Breast epithelium (tissue), 4 donors: ENCODE data around the gene AGAP1. TPM values are rescaled to one million over a fixed set of nuclear protein-coding genes. Genes with fewer than 3 reads are reported as not detected.

Source experiments
- DNase-seq, 2 donors: peaks; one replicate each; pipeline ENCODE4 v3.0.0-alpha.2; 2019; ENCODE audit warnings: low spot score in 2 of 2
- H3K27ac ChIP-seq, 2 donors: fragments of 200-600 bp; sonication (generic) in 1 of 2; one replicate each; pipeline ENCODE4 v1.5.1; 2016 to 2019; ENCODE audit warnings: mild to moderate bottlenecking in 1 of 2
- H3K27me3 ChIP-seq, 2 donors: fragments of 200-600 bp; sonication (generic) in 1 of 2; one replicate each; pipeline versions ENCODE4 v1.5.1 to v1.6.0; 2017 to 2019; ENCODE audit warnings: control low read depth in 1 of 2, mild to moderate bottlenecking in 1 of 2
- H3K36me3 ChIP-seq: fragments of 200-600 bp; one replicate; pipeline ENCODE4 v1.5.1; 2019
- H3K4me1 ChIP-seq, 2 donors: fragments of 200-600 bp; sonication (generic); one replicate each; pipeline ENCODE4 v1.5.1; 2016 to 2019; ENCODE audit warnings: control low read depth in 1 of 2
- H3K4me3 ChIP-seq, 3 donors: fragments of 200-600 bp; sonication (generic); 1 replicate in 2 of 3; 2 replicates in 1 of 3; pipeline ENCODE4 v1.5.1; 2016 to 2019; ENCODE audit warnings: mild to moderate bottlenecking in 3 of 3, moderate library complexity in 2 of 3
- H3K9me3 ChIP-seq, 2 donors: fragments of 200-600 bp; sonication (generic) in 1 of 2; one replicate each; pipeline ENCODE4 v1.5.1; 2016 to 2019; ENCODE audit warnings: control low read depth in 1 of 2
- POLR2A ChIP-seq: fragments of 450-650 bp; IDR thresholded peaks from one replicate; pipeline ENCODE4 v1.6.1; 2016; ENCODE audit warnings: antibody characterized with exemption, mild to moderate bottlenecking, moderate library complexity
- POLR2AphosphoS5 ChIP-seq, 3 donors: sonication (generic); formaldehyde crosslinking; IDR thresholded peaks; one replicate each; pipeline ENCODE4 v1.6.1; 2017; ENCODE audit warnings: antibody characterized with exemption in 3 of 3
- intact Hi-C: fragments of 100-400 bp; cut with DNase I; formaldehyde crosslinking; loops from one replicate; pipeline ENCODE4 v1.15.1; 2023; ENCODE audit warnings: low total_unique reads
- total RNA-seq, 3 donors: library from RNA; depleted of rRNA; stranded (reverse); fragments of >200 nt; gene quantifications; one replicate each; pipeline ENCODE4 v1.1.0, GENCODE V29; 2016
- TF ChIP-seq, protein P1 (sequence below), 3 donors: fragments of 450-650 bp; IDR thresholded peaks; one replicate each; pipeline ENCODE4 v1.5.1; 2016 to 2017; ENCODE audit warnings: antibody characterized with exemption in 3 of 3, mild to moderate bottlenecking in 3 of 3, moderate library complexity in 3 of 3

The AGAP1 gene
- total RNA-seq, 3 donors from 2014 or later = 19.7 to 27.1 (median 25.9) TPM

DNA sequence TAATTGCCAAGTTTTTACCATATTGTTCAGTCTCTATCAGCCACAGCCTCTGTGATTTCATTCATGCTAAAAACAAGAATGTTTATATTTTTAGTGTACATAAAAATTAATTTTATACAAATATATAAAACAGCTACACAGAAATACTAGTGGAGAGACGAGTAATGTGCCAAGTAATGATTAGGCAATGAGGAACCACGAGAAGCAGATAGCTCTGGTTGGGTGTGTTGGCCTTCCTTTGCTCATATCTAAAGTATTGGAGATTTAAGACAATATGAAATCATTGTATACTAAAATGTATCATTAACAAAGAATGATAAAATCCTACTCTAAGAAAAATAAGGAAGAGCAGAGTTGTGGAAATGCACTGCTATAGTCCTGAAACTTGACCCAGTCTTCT, 326.7 kb downstream of the AGAP1 start:
- intact Hi-C loops = no loop called here
- Histone ChIP-seq H3K27ac (no peak overlapping the region), H3K4me3 (no peak overlapping the region), H3K9me3 (no peaks in the 10 kb centered on the region), H3K36me3 (no peaks in the 10 kb centered on the region), H3K27me3 (no peaks in the 10 kb centered on the region), H3K4me1 (no peaks in the 10 kb centered on the region)
- TF ChIP-seq POLR2AphosphoS5 (IDR thresholded peaks at IDR 0.05) (no peak), POLR2A (no peak)
- TF ChIP-seq, protein P1, sequence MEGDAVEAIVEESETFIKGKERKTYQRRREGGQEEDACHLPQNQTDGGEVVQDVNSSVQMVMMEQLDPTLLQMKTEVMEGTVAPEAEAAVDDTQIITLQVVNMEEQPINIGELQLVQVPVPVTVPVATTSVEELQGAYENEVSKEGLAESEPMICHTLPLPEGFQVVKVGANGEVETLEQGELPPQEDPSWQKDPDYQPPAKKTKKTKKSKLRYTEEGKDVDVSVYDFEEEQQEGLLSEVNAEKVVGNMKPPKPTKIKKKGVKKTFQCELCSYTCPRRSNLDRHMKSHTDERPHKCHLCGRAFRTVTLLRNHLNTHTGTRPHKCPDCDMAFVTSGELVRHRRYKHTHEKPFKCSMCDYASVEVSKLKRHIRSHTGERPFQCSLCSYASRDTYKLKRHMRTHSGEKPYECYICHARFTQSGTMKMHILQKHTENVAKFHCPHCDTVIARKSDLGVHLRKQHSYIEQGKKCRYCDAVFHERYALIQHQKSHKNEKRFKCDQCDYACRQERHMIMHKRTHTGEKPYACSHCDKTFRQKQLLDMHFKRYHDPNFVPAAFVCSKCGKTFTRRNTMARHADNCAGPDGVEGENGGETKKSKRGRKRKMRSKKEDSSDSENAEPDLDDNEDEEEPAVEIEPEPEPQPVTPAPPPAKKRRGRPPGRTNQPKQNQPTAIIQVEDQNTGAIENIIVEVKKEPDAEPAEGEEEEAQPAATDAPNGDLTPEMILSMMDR (IDR thresholded peaks at IDR 0.05) = no peak
- DNase-seq = no peak

DNA sequence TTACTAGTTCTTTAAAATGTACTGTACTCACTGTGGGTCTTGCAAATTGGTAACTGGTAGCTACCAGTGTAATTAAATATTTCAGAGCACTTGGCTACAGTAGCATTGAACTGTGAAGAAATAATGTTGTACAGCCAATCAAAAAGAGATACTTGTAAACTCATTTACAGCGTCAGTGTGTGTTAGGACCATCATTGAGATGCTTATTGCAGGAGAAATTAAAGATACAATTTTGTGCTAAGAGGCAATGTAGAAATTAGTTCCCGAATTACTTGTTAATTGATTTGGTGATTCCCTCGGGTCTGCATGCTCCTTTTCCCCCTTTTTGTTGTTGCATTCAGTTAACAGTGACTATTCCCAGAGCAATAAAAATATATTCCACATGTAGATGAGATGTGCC, 330.5 kb downstream of the AGAP1 start:
- TF ChIP-seq POLR2AphosphoS5 (IDR thresholded peaks at IDR 0.05) = no peak
- TF ChIP-seq, protein P1 (IDR thresholded peaks at IDR 0.05) = no peak
- no peak for TF ChIP-seq POLR2A
- no peaks in the 10 kb centered on the region for H3K4me1 ChIP-seq
- no peaks in the 10 kb centered on the region for H3K36me3 ChIP-seq
- no peaks in the 10 kb centered on the region for H3K27me3 ChIP-seq
- DNase-seq = no peak
- no peaks in the 10 kb centered on the region for H3K9me3 ChIP-seq
- intact Hi-C loops = no loop called here
- H3K27ac ChIP-seq = no peak overlapping the region
- no peak overlapping the region for H3K4me3 ChIP-seq

DNA sequence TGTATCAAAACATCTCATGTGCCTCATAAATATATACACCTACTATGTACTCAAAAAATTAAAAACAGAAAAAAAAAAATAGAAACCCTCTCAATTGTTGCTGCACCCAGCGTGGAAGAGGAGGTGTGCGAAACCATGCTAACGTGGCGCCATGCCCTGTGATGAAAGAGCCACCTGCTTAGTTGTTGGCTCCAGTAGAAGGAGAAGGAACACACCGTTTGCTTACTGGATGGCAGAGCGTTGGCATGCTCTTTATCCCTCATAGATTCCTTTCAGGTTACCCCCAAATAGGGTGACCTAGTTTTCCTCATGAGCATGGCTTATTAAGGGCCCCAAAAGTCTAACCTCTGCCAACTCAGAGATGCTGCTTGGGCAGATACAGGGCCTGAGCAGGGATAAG, 332.1 kb downstream of the AGAP1 start:
- intact Hi-C loops = no loop called here
- Histone ChIP-seq H3K27me3 (no peaks in the 10 kb centered on the region), H3K4me3 (no peak overlapping the region), H3K4me1 (no peaks in the 10 kb centered on the region), H3K9me3 (no peaks in the 10 kb centered on the region), H3K27ac (no peak overlapping the region), H3K36me3 (no peaks in the 10 kb centered on the region)
- no peak for DNase-seq
- TF ChIP-seq, protein P1 (IDR thresholded peaks at IDR 0.05) = no peak
- TF ChIP-seq POLR2AphosphoS5 (IDR thresholded peaks at IDR 0.05) (no peak), POLR2A (no peak)

DNA sequence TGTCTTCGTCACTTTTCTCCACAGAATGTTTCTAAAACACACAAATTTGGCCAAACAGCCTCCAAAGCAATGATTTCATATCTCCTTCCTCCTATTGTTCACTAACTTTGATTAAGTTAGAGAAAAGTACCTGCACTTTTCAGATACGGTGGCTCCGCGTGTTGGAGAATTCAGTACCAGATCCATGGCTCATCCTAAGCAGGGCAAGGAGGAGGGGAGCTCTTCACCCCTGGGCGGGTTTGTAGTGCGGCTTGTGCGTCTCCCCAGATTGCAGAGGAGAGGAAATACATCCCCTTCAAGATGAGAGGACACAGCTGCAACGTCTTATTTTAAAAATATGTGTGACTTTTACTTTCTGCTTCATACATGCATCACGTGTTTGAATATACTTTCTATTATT, 333.0 kb downstream of the AGAP1 start:
- intact Hi-C loops = no loop called here

DNA sequence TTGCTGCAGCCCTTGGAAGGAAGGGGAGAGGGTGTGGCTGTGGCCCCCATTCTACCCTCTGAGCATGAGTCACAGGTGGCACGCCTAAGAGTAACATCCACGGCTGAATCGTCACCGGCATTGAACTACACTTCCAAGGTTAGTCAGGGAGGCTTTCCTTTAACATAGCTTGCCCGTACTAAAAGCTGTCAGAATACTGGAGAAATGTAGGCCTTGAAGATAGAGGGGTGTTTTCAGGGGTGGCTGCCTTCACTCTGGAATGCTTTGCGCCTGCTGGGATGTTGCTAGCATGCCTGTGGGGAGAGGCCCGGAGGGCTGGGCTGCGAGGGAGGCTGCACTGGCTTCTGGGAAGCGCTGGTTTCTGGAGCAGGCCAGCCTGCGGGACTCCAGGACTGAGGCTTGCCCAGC, 333.7 kb downstream of the AGAP1 start:
- Histone ChIP-seq H3K36me3 (no peaks in the 10 kb centered on the region), H3K4me1 (no peaks in the 10 kb centered on the region), H3K27ac (no peak overlapping the region), H3K9me3 (no peaks in the 10 kb centered on the region), H3K4me3 (no peak overlapping the region), H3K27me3 (no peaks in the 10 kb centered on the region)
- intact Hi-C loops = no loop called here
- TF ChIP-seq POLR2AphosphoS5 (IDR thresholded peaks at IDR 0.05) (no peak), POLR2A (no peak)
- TF ChIP-seq, protein P1 (IDR thresholded peaks at IDR 0.05) = no peak
- DNase-seq = no peak

More for the DNA sequence above, 333.0 kb downstream of the AGAP1 start:
- Histone ChIP-seq H3K27me3 (no peaks in the 10 kb centered on the region), H3K4me3 (no peak overlapping the region), H3K27ac (no peak overlapping the region), H3K4me1 (no peaks in the 10 kb centered on the region), H3K9me3 (no peaks in the 10 kb centered on the region), H3K36me3 (no peaks in the 10 kb centered on the region)
- no peak for DNase-seq
- TF ChIP-seq POLR2AphosphoS5 (IDR thresholded peaks at IDR 0.05) = no peak
- TF ChIP-seq POLR2A = no peak
- TF ChIP-seq, protein P1 (IDR thresholded peaks at IDR 0.05) = no peak
